HL-60 (cell line): Measurements from ENCODE around the gene ZC3H12C.
A peak's percentile ranks its signal among the peaks of the same experiment; 100 is the strongest.

Source experiments
- DNase-seq, 2 experiments: peaks; one replicate each; pipeline ENCODE4 v3.0.0-alpha.2; 2010 to 2020; ENCODE audit warnings: low read depth in 1 of 2, low spot score in 1 of 2
- H3K27ac ChIP-seq: fragments of 250-450 bp; sonication (Bioruptor Pico); replicated peaks from 2 replicates; pipeline ENCODE4 v1.5.1; 2020; ENCODE audit warnings: mild to moderate bottlenecking, moderate library complexity
- H3K27me3 ChIP-seq: fragments of 250-450 bp; sonication (Bioruptor Pico); 2 replicates; pipeline ENCODE4 v1.5.1; 2021; ENCODE audit warnings: mild to moderate bottlenecking, moderate library complexity; ENCODE audit not compliant: insufficient read depth, poor library complexity, severe bottlenecking
- H3K4me3 ChIP-seq: replicated peaks from 2 replicates; pipeline ENCODE4 v1.5.1; 2011; ENCODE audit warnings: mild to moderate bottlenecking, control low read depth, low read length; ENCODE audit not compliant: insufficient read depth
- CTCF ChIP-seq: IDR thresholded peaks from one replicate; pipeline ENCODE4 v1.5.1; 2011; ENCODE audit warnings: low read length, control low read depth, inconsistent platforms; ENCODE audit not compliant: insufficient read depth
- GABPA ChIP-seq: IDR thresholded peaks from 2 replicates; pipeline ENCODE4 v1.6.1; 2012; ENCODE audit warnings: low read depth
- POLR2AphosphoS5 ChIP-seq: IDR thresholded peaks from 2 replicates; pipeline ENCODE4 v1.6.1; 2012; ENCODE audit warnings: low read depth
- REST ChIP-seq: IDR thresholded peaks from 2 replicates; pipeline ENCODE4 v1.6.1; 2012; ENCODE audit warnings: low read depth; ENCODE audit not compliant: insufficient replicate concordance
- SPI1 ChIP-seq: IDR thresholded peaks from 2 replicates; pipeline ENCODE4 v1.6.1; 2012; ENCODE audit warnings: low read depth, mild to moderate bottlenecking, borderline replicate concordance

Gene ZC3H12C

GRCh38 chr11:110169738-110170137 lies 76.5 kb downstream of the ZC3H12C start:
- TF ChIP-seq CTCF (no peak), REST (no peak), GABPA (no peak), SPI1 (no peak), POLR2AphosphoS5 (no peak)
- DNase-seq: no peak
- Histone ChIP-seq H3K27ac (no peak overlapping the region), H3K27me3 (no peaks in the 10 kb centered on the region), H3K4me3 (no peak overlapping the region)

- no peak overlapping the region for H3K4me3 ChIP-seq
- no peak overlapping the region for H3K27ac ChIP-seq
- no peak for DNase-seq
- H3K27me3 ChIP-seq: no peaks in the 10 kb centered on the region
- TF ChIP-seq GABPA: no peak
- TF ChIP-seq CTCF: no peak
- no peak for TF ChIP-seq POLR2AphosphoS5
- TF ChIP-seq SPI1: no peak
- no peak for TF ChIP-seq REST
These were observed 79.4 kb downstream of the ZC3H12C start for GRCh38 chr11:110172468-110173065.

GRCh38 chr11:110173811-110174644 lies 80.8 kb downstream of the ZC3H12C start:
- DNase-seq: peak; percentile 11 to 45
- H3K27me3 ChIP-seq: no peaks in the 10 kb centered on the region
- H3K4me3 ChIP-seq: no peak overlapping the region
- TF ChIP-seq CTCF: peak; percentile 71
- no peak for TF ChIP-seq GABPA
- TF ChIP-seq SPI1: no peak
- TF ChIP-seq POLR2AphosphoS5: no peak
- TF ChIP-seq REST: no peak
- no peak overlapping the region for H3K27ac ChIP-seq
